A673 (cell line): ENCODE measurements around the gene ADCY5.

Experiments used
- CTCF ChIP-seq: fragments of 300-800, 200-600 bp; sonication (generic); conservative IDR thresholded peaks from 2 replicates; pipeline ENCODE4 v1.5.1; 2017; ENCODE audit warnings: low read depth, mild to moderate bottlenecking, antibody characterized with exemption, low read length, moderate library complexity, mixed read lengths
- EZH2 ChIP-seq: fragments of 200-600 bp; sonication (generic); IDR thresholded peaks from 2 replicates; pipeline ENCODE4 v1.6.1; 2017; ENCODE audit warnings: borderline replicate concordance, low read depth, mild to moderate bottlenecking, mixed read lengths, antibody characterized with exemption, low read length; ENCODE audit not compliant: poor library complexity, severe bottlenecking

GRCh38 chr3:123283657-123284398 lies 165.1 kb downstream of the ADCY5 start:
- TF ChIP-seq EZH2 (no peak), CTCF (no peak)
